Peyer's patch (tissue), 4 donors: Measurements from ENCODE around the gene MXD1.

ENCODE experiments used
- CTCF ChIP-seq, 6 experiments: fragments of 450-650 bp in 4 of 6; fragments of 200-600 bp in 2 of 6; sonication (generic) in 1 of 6; IDR thresholded peaks; one replicate each; pipeline ENCODE4 v1.5.1; 2017 to 2019; ENCODE audit warnings: antibody characterized with exemption in 6 of 6, mild to moderate bottlenecking in 3 of 6, moderate library complexity in 1 of 6
- POLR2A ChIP-seq, 2 donors: fragments of 450-650 bp; IDR thresholded peaks; one replicate each; pipeline ENCODE4 v1.5.1; 2017; ENCODE audit warnings: antibody characterized with exemption in 2 of 2, mild to moderate bottlenecking in 2 of 2, moderate library complexity in 2 of 2

- TF ChIP-seq CTCF (IDR thresholded peaks at IDR 0.05) (peak; percentile 16 to 89 (median 78)), POLR2A (IDR thresholded peaks at IDR 0.05) (no peak)
Observed at GRCh38 chr2:69911985-69912563, 2.8 kb upstream of the MXD1 start.
